PC-9 (cell line): Measurements from ENCODE around the gene BACH1.
"Not testable (repeated sequence)": the region's sequence is repeated elsewhere in the genome, so short reads cannot be mapped to it uniquely, and the experiment has no call there.

ENCODE experiments used
- EZH2 ChIP-seq: fragments of 200-600 bp; sonication (generic); IDR thresholded peaks from 2 replicates; pipeline ENCODE4 v1.8.0; 2017; ENCODE audit warnings: antibody characterized with exemption, low read depth
- TF ChIP-seq, protein P1 (sequence below): fragments of 200-600 bp; sonication (generic); conservative IDR thresholded peaks from 2 replicates; pipeline ENCODE4 v1.6.1; 2017; ENCODE audit warnings: mixed run types, antibody characterized with exemption, mild to moderate bottlenecking, moderate library complexity

DNA sequence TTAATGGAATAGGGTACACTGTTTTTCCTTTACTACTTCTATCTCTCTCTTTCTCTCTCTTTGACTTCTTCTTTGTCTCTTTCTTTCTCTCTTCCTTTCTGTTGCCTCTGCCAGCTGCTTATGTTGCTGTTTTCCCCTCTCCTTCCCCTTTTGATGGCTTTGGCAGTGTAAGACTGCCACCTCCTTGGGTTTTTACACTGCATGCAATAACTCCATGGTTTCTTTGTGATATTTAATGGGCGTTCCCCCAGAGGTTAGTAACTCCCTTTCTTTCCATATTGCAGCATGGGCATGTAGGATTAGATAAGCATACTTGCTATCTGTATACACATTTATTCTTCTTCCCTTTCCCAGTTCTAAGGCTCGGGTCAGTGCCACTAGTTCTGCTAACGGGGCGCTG lies 58.1 kb downstream of the BACH1 start:
- TF ChIP-seq, protein P1, sequence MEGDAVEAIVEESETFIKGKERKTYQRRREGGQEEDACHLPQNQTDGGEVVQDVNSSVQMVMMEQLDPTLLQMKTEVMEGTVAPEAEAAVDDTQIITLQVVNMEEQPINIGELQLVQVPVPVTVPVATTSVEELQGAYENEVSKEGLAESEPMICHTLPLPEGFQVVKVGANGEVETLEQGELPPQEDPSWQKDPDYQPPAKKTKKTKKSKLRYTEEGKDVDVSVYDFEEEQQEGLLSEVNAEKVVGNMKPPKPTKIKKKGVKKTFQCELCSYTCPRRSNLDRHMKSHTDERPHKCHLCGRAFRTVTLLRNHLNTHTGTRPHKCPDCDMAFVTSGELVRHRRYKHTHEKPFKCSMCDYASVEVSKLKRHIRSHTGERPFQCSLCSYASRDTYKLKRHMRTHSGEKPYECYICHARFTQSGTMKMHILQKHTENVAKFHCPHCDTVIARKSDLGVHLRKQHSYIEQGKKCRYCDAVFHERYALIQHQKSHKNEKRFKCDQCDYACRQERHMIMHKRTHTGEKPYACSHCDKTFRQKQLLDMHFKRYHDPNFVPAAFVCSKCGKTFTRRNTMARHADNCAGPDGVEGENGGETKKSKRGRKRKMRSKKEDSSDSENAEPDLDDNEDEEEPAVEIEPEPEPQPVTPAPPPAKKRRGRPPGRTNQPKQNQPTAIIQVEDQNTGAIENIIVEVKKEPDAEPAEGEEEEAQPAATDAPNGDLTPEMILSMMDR: not testable (repeated sequence)
- not testable (repeated sequence) for TF ChIP-seq EZH2
